Neural cell (in vitro differentiated cells): Measurements from ENCODE around the gene MRPL14. TPM values are rescaled to one million over a fixed set of nuclear protein-coding genes. Genes with fewer than 3 reads are reported as not detected.

Experiments
- polyA plus RNA-seq: library from polyadenylated mRNA; depleted of rRNA; stranded (reverse); fragments of >200 nt; gene quantifications from 2 replicates; pipeline ENCODE4 v1.2.3, GENCODE V29; 2014

The MRPL14 gene
- polyA plus RNA-seq, 1 donor from 2014 or later, result 66.4 TPM

Other genes starting within 250 kb of the MRPL14 start
- 49.9 and 67.5 TPM in 2 replicates for gene TMEM63B, start 102 bp upstream of the MRPL14 start, polyA plus RNA-seq
- not detected in 2 replicates for gene CAPN11, start 31.4 kb upstream of the MRPL14 start, polyA plus RNA-seq
- gene MYMX, start 89.5 kb upstream of the MRPL14 start, polyA plus RNA-seq, result not detected in 2 replicates
- gene SLC29A1, start 96.1 kb upstream of the MRPL14 start, polyA plus RNA-seq, result 18.9 and 29.5 TPM in 2 replicates
- gene HSP90AB1, start 119.6 kb upstream of the MRPL14 start, polyA plus RNA-seq, result 485 and 522 TPM in 2 replicates
- gene SLC35B2, start 130.1 kb upstream of the MRPL14 start, polyA plus RNA-seq, result 44.5 and 64.9 TPM in 2 replicates
- gene NFKBIE, start 138.1 kb upstream of the MRPL14 start, polyA plus RNA-seq, result 15.1 and 16.8 TPM in 2 replicates
- 66.0 and 82.1 TPM in 2 replicates for gene TMEM151B, start 143.0 kb upstream of the MRPL14 start, polyA plus RNA-seq
- gene AARS2, start 185.9 kb upstream of the MRPL14 start, polyA plus RNA-seq, result 12.6 and 14.0 TPM in 2 replicates
- not detected in 2 replicates for gene SPATS1, start 215.2 kb upstream of the MRPL14 start, polyA plus RNA-seq